Measurements from ENCODE around the gene KCNMA1.

Gene KCNMA1

DNA sequence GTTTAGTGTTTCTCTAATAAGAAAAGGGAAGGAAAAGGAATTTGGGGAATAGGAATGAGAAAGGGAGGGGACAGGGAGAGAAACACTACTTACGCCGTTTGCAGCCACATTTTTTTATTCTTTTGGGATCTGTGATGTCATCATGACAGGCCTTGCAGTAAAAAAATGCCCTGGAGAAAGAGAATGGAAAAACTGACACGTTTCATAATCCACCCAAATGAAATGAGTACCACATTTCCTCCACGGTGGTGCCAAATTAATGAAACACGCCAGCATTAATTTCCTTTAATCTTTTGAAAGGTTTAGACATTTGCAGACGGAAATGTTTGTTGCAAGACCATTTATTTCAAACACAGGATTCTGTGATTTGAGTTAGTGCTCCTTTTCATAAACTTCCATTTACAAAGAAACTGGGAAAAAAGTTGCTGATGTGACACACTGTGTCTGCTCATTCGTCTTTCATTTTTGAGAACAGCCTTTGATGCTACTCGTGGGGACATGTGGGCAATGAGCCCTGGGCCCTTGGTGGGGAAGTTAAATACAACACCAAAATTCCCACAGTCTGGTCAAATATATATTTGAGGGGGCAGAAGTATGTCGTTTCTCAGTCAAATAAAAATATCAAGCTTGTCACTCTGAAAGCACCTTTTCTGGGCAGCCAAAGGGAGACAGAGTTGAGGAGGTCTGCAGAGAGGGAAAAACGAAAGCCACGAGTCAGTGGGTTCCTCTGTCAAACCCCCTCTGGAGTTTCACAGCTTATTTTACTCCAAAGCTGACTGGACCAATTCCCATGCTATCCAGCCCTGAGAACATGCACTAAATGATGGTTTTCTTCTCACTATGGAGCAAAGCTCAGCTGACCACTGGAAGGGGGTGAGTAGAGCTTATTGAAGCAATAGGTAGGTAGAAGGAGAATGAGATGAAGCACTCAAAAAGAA, 625.5 kb downstream of the KCNMA1 start:
- no peaks in the 10 kb centered on the region for H3K36me3 ChIP-seq (ENCODE audit: insufficient read depth, low read length)
- no peaks in the 10 kb centered on the region for H3K27me3 ChIP-seq (ENCODE audit: insufficient read depth, low read length)
- H3K9ac ChIP-seq (ENCODE audit: low read depth, low read length), result no peak overlapping the region
- 95% methylated on average over 11 of the region's 11 CpGs for WGBS
- no peak overlapping the region for H3K4me3 ChIP-seq (ENCODE audit: low read length)
- H3K27ac ChIP-seq (ENCODE audit: low read depth, low read length), result no peak overlapping the region
- H3K4me1 ChIP-seq (ENCODE audit: insufficient read depth, low read length), result no peaks in the 10 kb centered on the region
- peaks cover 2% of the 10 kb centered on the region; the same call in 1 of the 2 replicates for H3K9me3 ChIP-seq (ENCODE audit: insufficient read depth, low read depth, low read length)

DNA sequence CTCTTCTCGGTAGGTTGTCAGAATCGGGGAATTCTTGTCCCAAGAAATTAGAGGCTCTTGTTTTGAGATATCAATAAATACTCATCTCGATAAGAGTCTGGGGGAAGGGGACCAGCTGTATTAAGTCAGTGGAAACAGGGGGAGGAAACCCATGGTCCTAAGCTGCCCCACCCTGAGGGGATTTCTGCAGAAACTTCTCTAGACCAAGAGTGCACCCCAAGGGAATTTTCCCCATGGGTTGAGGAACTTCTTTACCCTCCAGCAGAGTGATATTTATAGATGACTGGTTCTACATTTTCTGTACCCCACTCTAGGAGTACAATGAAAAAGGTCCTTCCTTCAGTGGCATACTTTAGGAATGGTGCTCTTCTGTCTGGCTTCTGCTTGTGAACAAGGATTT, 627.2 kb downstream of the KCNMA1 start:
- Histone ChIP-seq H3K9ac (ENCODE audit: low read depth, low read length) (no peak overlapping the region), H3K4me1 (ENCODE audit: insufficient read depth, low read length) (no peaks in the 10 kb centered on the region), H3K9me3 (ENCODE audit: insufficient read depth, low read depth, low read length) (peaks cover 7% of the 10 kb centered on the region; the same call in 1 of the 2 replicates), H3K4me3 (ENCODE audit: low read length) (no peak overlapping the region), H3K27me3 (ENCODE audit: insufficient read depth, low read length) (no peaks in the 10 kb centered on the region), H3K27ac (ENCODE audit: low read depth, low read length) (no peak overlapping the region), H3K36me3 (ENCODE audit: insufficient read depth, low read length) (no peaks in the 10 kb centered on the region)
- 100% methylated on average over 3 of the region's 3 CpGs for whole genome bisulfite sequencing

DNA sequence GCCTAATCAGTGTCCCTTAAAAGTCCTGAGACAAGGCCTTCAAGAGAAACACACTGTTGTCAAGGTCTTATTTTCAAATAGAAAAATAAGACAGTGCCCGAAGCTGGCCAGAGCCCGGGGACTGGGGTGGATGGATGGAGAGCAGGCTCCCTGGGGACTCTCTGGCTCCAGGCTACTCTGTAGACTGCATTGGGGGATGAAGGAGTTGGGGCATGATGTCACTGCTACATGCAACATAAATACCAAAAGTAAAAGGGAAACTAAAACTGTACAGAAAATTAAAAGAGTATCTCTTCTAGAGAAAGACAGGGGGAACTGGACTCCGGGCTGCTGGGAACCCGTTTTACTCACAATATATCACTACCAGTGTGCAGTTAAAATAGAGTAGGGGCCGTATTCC, 629.8 kb downstream of the KCNMA1 start:
- no peaks in the 10 kb centered on the region for H3K4me1 ChIP-seq (ENCODE audit: insufficient read depth, low read length)
- H3K27me3 ChIP-seq (ENCODE audit: insufficient read depth, low read length), result no peaks in the 10 kb centered on the region
- peaks cover 7% of the 10 kb centered on the region; the same call in 1 of the 2 replicates for H3K9me3 ChIP-seq (ENCODE audit: insufficient read depth, low read depth, low read length)
- H3K9ac ChIP-seq (ENCODE audit: low read depth, low read length), result no peak overlapping the region
- WGBS, result 94% methylated on average over 2 of the region's 5 CpGs
- no peaks in the 10 kb centered on the region for H3K36me3 ChIP-seq (ENCODE audit: insufficient read depth, low read length)
- no peak overlapping the region for H3K27ac ChIP-seq (ENCODE audit: low read depth, low read length)
- H3K4me3 ChIP-seq (ENCODE audit: low read length), result no peak overlapping the region

DNA sequence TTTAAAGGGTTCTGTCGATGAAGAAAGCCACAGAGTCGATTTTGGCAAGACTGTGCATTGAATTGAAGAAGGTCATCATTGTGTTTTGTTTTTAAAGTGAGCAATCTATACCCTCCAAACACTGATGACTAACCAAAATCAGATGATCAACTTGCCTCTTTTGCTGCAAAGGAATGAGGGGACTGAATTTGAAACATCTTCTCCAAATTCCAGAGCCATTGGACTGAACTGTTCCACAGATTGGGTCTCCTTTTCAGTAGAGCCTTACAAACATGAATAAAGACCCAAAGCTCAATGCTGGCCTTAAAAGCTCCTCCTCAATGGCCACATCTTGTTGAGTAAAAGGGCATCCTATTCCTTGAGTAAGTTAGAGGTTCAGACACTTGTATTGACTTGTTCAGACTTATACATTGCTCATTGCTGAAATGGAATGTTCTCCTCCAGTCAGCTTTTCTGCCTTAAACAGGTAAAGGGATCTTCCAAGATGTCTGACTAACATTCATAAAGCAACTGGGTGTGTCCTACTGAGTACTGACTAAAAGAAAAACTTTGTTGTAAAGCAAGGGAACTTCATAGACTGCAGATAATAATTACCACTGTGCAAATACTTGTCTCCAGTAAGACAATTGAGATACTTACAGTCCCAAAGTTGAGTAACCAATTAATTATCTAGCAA, 630.6 kb downstream of the KCNMA1 start:
- Histone ChIP-seq H3K4me3 (ENCODE audit: low read length) (no peak overlapping the region), H3K9ac (ENCODE audit: low read depth, low read length) (no peak overlapping the region), H3K27ac (ENCODE audit: low read depth, low read length) (no peak overlapping the region), H3K27me3 (ENCODE audit: insufficient read depth, low read length) (no peaks in the 10 kb centered on the region), H3K9me3 (ENCODE audit: insufficient read depth, low read depth, low read length) (peaks cover 7% of the 10 kb centered on the region; the same call in 1 of the 2 replicates), H3K4me1 (ENCODE audit: insufficient read depth, low read length) (no peaks in the 10 kb centered on the region), H3K36me3 (ENCODE audit: insufficient read depth, low read length) (no peaks in the 10 kb centered on the region)
- WGBS, result 100% methylated on average over 2 of the region's 2 CpGs

DNA sequence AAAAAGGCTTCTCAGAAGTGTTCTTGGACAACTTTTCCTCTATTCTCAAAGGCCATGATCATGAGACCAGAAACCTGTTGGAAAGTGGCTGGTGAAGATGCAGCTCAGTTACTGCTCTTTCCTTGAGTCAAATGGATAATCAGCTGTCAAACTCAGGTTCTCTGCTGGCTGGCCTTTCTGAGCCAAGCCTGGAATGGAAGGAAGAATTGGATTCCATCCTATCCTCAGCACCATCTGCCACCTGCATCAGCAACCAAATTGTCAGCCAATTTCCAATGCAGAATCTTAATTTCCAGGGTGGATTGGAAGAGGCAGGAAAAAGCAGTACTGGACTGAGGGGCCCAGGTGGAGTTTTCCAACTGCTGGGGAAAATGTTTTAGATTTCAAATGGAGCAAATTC, 631.7 kb downstream of the KCNMA1 start:
- no peaks in the 10 kb centered on the region for H3K27me3 ChIP-seq (ENCODE audit: insufficient read depth, low read length)
- H3K9ac ChIP-seq (ENCODE audit: low read depth, low read length), result no peak overlapping the region
- no peaks in the 10 kb centered on the region for H3K36me3 ChIP-seq (ENCODE audit: insufficient read depth, low read length)
- no peaks in the 10 kb centered on the region for H3K4me1 ChIP-seq (ENCODE audit: insufficient read depth, low read length)
- H3K27ac ChIP-seq (ENCODE audit: low read depth, low read length), result no peak overlapping the region
- H3K4me3 ChIP-seq (ENCODE audit: low read length), result no peak overlapping the region
- H3K9me3 ChIP-seq (ENCODE audit: insufficient read depth, low read depth, low read length), result peaks cover 7% of the 10 kb centered on the region; the same call in 1 of the 2 replicates

DNA sequence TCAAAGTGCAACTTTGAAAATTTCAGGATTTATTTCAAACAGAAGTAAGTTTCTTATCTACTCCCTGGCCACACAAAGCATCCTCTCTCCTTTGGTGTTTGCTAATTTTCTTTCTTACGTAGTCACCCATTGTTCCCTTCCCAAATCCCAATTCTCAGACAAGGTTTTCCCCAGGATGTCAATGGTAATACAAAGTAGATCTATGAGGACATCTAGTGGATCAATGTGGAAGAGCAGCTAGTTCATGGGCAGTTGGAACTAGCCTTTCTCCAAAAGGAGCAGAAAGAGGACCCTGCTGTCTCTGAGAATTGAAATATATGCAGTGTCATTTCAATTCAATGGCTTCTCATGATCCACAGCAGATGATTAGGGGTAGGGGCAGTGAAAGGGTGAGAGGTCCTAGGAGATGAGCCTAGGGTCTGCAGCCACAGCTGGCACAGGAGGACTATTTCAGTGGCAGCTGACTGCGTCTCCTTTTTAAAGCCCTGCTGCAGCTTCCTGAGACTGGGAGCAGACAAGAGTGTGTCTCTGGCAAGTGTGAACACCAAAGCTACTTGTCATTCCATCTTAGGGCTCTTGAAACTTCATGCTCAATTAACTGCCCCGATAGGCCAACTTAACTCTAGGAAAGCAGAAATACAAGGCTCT, 632.6 kb downstream of the KCNMA1 start:
- Histone ChIP-seq H3K36me3 (ENCODE audit: insufficient read depth, low read length) (no peaks in the 10 kb centered on the region), H3K27ac (ENCODE audit: low read depth, low read length) (no peak overlapping the region), H3K27me3 (ENCODE audit: insufficient read depth, low read length) (no peaks in the 10 kb centered on the region), H3K9ac (ENCODE audit: low read depth, low read length) (no peak overlapping the region), H3K4me1 (ENCODE audit: insufficient read depth, low read length) (no peaks in the 10 kb centered on the region), H3K4me3 (ENCODE audit: low read length) (no peak overlapping the region), H3K9me3 (ENCODE audit: insufficient read depth, low read depth, low read length) (peaks cover 7% of the 10 kb centered on the region; the same call in 1 of the 2 replicates)
- WGBS, result 77% methylated on average over 3 of the region's 3 CpGs

DNA sequence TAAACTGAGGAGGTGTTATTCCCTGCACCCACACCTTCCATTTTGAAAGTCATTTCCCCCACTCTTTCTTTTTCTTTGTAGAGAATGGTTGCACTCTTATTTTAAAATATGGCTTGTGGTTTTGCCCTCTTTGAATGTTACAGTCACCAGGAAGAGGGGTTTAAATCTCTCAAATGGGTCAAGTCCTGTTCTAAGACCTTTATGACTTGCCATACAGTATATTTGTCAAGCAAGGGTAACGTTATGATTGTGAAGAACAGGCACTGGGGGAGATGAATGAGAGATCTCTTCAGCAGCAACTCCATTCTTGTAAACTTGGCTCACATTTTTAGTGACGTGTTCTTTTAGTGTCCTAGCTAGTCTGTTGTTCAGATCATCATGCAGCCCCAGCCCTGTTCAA, 634.7 kb downstream of the KCNMA1 start:
- no peak overlapping the region for H3K9ac ChIP-seq (ENCODE audit: low read depth, low read length)

DNA sequence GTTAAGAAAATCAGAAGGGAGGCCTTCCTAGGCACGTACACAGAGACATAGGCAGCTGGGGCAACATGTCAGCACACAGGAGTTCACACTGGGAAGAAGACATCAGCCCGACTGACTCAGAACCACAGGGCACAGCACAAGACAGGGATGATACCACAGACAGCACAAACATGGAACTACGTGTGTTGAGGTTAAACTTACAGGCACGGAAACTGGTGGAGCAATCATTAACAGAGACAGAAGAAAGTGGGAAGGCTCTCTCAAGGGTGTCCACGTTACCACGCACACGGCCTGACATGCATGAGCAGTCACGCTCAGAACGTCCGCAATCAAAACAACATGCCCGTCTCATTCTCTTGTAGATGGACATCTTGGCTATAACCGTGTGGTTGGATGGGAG, 636.4 kb downstream of the KCNMA1 start:
- Histone ChIP-seq H3K4me1 (ENCODE audit: insufficient read depth, low read length) (no peaks in the 10 kb centered on the region), H3K9me3 (ENCODE audit: insufficient read depth, low read depth, low read length) (no peaks in the 10 kb centered on the region), H3K27ac (ENCODE audit: low read depth, low read length) (no peak overlapping the region), H3K27me3 (ENCODE audit: insufficient read depth, low read length) (no peaks in the 10 kb centered on the region), H3K36me3 (ENCODE audit: insufficient read depth, low read length) (no peaks in the 10 kb centered on the region), H3K9ac (ENCODE audit: low read depth, low read length) (no peak overlapping the region), H3K4me3 (ENCODE audit: low read length) (no peak overlapping the region)
- 93% methylated on average over 12 of the region's 12 CpGs for WGBS

More for the DNA sequence above, 634.7 kb downstream of the KCNMA1 start:
- H3K4me3 ChIP-seq (ENCODE audit: low read length), result no peak overlapping the region
- 89% methylated on average over 2 of the region's 2 CpGs for WGBS
- no peak overlapping the region for H3K27ac ChIP-seq (ENCODE audit: low read depth, low read length)
- no peaks in the 10 kb centered on the region for H3K36me3 ChIP-seq (ENCODE audit: insufficient read depth, low read length)
- no peaks in the 10 kb centered on the region for H3K4me1 ChIP-seq (ENCODE audit: insufficient read depth, low read length)
- no peaks in the 10 kb centered on the region for H3K27me3 ChIP-seq (ENCODE audit: insufficient read depth, low read length)
- peaks cover 7% of the 10 kb centered on the region; the same call in 1 of the 2 replicates for H3K9me3 ChIP-seq (ENCODE audit: insufficient read depth, low read depth, low read length)

DNA sequence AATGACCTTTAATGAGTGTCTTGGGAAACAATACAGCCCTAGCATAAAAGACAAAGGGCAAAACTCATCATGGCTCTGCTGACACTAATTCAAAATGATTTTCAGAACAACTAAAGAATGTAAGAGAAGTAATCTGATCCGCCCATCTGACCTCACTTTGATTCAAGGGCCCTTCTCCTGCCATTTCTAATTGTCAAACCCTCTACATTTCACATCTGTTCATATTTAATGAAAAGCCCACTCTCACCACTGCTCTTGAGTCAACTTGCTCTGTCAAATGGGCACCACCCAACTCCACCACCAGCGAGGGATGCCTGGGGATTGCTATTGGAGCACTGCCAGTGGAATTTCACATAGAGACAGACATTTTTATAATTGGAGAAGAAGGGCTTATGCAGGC, 639.2 kb downstream of the KCNMA1 start:
- Histone ChIP-seq H3K9me3 (ENCODE audit: insufficient read depth, low read depth, low read length) (no peaks in the 10 kb centered on the region), H3K9ac (ENCODE audit: low read depth, low read length) (no peak overlapping the region), H3K4me1 (ENCODE audit: insufficient read depth, low read length) (no peaks in the 10 kb centered on the region), H3K4me3 (ENCODE audit: low read length) (no peak overlapping the region), H3K36me3 (ENCODE audit: insufficient read depth, low read length) (no peaks in the 10 kb centered on the region), H3K27me3 (ENCODE audit: insufficient read depth, low read length) (no peaks in the 10 kb centered on the region), H3K27ac (ENCODE audit: low read depth, low read length) (no peak overlapping the region)
- WGBS, result 93% methylated on average over 2 of the region's 2 CpGs

DNA sequence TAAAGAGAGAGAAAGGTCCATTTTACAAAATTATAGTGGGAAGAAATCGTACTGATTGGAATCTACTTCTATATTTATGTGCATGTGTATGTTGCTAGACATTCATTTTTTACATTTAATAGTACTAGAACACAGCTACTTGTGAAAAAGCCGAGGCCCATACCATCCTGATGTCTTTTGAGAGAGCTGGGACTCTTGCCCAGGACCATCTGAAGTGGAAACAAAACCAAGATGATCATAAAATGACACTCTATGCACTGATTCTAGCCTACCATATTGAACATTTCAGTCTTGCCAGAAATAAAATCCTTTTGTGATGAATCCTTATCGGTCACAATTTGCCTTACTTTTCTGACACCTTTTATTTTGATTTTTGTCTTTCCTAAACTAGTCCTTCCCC, 640.0 kb downstream of the KCNMA1 start:
- Histone ChIP-seq H3K4me1 (ENCODE audit: insufficient read depth, low read length) (no peaks in the 10 kb centered on the region), H3K27me3 (ENCODE audit: insufficient read depth, low read length) (no peaks in the 10 kb centered on the region), H3K4me3 (ENCODE audit: low read length) (no peak overlapping the region), H3K9ac (ENCODE audit: low read depth, low read length) (no peak overlapping the region), H3K9me3 (ENCODE audit: insufficient read depth, low read depth, low read length) (no peaks in the 10 kb centered on the region), H3K36me3 (ENCODE audit: insufficient read depth, low read length) (no peaks in the 10 kb centered on the region), H3K27ac (ENCODE audit: low read depth, low read length) (no peak overlapping the region)
- WGBS, result 93% methylated on average over 2 of the region's 3 CpGs

DNA sequence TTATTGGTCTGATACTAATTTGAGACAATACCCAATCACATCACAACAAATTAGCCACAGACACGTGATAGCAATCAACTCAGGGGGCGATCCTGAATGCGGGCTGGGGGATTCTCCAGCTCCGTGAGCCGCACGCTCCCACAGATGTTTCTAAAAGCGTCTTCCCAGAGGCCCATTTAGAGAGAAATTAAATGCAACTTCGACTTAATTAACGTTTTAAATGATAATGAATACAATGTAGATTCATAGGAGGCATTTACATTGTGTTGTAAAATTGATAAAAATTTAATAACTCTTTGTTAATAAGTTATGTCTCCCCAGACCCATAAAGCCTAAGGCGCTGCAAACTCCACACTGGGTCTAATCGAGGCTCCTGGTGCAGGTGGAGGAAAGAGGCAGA, 642.6 kb downstream of the KCNMA1 start:
- Histone ChIP-seq H3K4me3 (ENCODE audit: low read length) (no peak overlapping the region), H3K27ac (ENCODE audit: low read depth, low read length) (no peak overlapping the region), H3K36me3 (ENCODE audit: insufficient read depth, low read length) (no peaks in the 10 kb centered on the region), H3K4me1 (ENCODE audit: insufficient read depth, low read length) (no peaks in the 10 kb centered on the region), H3K9ac (ENCODE audit: low read depth, low read length) (no peak overlapping the region), H3K27me3 (ENCODE audit: insufficient read depth, low read length) (no peaks in the 10 kb centered on the region), H3K9me3 (ENCODE audit: insufficient read depth, low read depth, low read length) (no peaks in the 10 kb centered on the region)
- WGBS, result 96% methylated on average over 11 of the region's 11 CpGs

Data from HUES64 (cell line).